ENCODE results near the gene CAMK1.
A peak's percentile ranks its signal among the peaks of the same experiment; 100 is the strongest.

Gene CAMK1

DNA sequence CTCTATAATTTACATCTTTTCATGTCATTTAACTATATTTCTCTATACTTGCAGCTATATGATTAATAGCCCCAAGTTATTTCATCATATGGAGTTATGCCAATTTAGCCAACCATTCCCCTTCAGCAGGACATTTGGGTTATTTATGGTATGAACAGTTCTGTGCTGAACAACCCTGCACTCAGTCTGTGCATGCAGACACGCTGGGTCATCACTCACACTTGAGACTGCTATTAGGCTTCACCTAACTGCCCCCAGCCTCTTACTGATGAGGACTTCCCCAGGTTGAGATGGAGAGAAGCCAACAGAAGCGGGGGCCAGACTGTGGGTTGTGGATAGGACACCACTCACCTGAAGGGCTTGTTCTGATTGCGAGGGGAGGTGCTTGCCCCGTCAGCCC lies 15.2 kb upstream of the CAMK1 start:
- H3K4me2 ChIP-seq (ENCODE audit: low read length): no peak overlapping the region
- H3K36me3 ChIP-seq (ENCODE audit: control insufficient read depth, low read length): peaks cover 66% of the 10 kb centered on the region
- no peaks in the 10 kb centered on the region for H3K9me2 ChIP-seq (replicated peaks; ENCODE audit: control insufficient read depth, low read length)
- no peaks in the 10 kb centered on the region for H4K20me1 ChIP-seq (ENCODE audit: control insufficient read depth, insufficient read depth, low read depth, low read length)
- no peaks in the 10 kb centered on the region for H3K79me2 ChIP-seq (ENCODE audit: control insufficient read depth, low read length)
- H3K4me1 ChIP-seq (ENCODE audit: control insufficient read depth, low read length): peaks cover 31% of the 10 kb centered on the region
- no peaks in the 10 kb centered on the region for H3K27me3 ChIP-seq (ENCODE audit: control insufficient read depth, low read length)
- H3K27ac ChIP-seq (ENCODE audit: low read depth, low read length): no peak overlapping the region
- TF ChIP-seq, protein P1, sequence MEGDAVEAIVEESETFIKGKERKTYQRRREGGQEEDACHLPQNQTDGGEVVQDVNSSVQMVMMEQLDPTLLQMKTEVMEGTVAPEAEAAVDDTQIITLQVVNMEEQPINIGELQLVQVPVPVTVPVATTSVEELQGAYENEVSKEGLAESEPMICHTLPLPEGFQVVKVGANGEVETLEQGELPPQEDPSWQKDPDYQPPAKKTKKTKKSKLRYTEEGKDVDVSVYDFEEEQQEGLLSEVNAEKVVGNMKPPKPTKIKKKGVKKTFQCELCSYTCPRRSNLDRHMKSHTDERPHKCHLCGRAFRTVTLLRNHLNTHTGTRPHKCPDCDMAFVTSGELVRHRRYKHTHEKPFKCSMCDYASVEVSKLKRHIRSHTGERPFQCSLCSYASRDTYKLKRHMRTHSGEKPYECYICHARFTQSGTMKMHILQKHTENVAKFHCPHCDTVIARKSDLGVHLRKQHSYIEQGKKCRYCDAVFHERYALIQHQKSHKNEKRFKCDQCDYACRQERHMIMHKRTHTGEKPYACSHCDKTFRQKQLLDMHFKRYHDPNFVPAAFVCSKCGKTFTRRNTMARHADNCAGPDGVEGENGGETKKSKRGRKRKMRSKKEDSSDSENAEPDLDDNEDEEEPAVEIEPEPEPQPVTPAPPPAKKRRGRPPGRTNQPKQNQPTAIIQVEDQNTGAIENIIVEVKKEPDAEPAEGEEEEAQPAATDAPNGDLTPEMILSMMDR (IDR thresholded peaks at IDR 0.05; ENCODE audit: low read depth, low read length, poor library complexity, severe bottlenecking): no peak
- no peak for TF ChIP-seq EZH2phosphoT487 (IDR thresholded peaks at IDR 0.05; ENCODE audit: borderline replicate concordance, low read length)
- H3K4me3 ChIP-seq (ENCODE audit: low read length): no peak overlapping the region
- peaks cover 29% of the 10 kb centered on the region for H3F3A ChIP-seq (ENCODE audit: control insufficient read depth, insufficient read depth)
- H3K9me3 ChIP-seq (ENCODE audit: control insufficient read depth, insufficient read depth, low read length): no peaks in the 10 kb centered on the region

GRCh38 chr3:9783954-9784353 lies 14.2 kb upstream of the CAMK1 start:
- no peak overlapping the region for H3K4me2 ChIP-seq (ENCODE audit: low read length)
- no peaks in the 10 kb centered on the region for H3K9me2 ChIP-seq (replicated peaks; ENCODE audit: control insufficient read depth, low read length)
- TF ChIP-seq, protein P1 (IDR thresholded peaks at IDR 0.05; ENCODE audit: low read depth, low read length, poor library complexity, severe bottlenecking): no peak
- no peak for TF ChIP-seq EZH2phosphoT487 (IDR thresholded peaks at IDR 0.05; ENCODE audit: borderline replicate concordance, low read length)
- H3K4me1 ChIP-seq (ENCODE audit: control insufficient read depth, low read length): peaks cover 41% of the 10 kb centered on the region
- no peaks in the 10 kb centered on the region for H4K20me1 ChIP-seq (ENCODE audit: control insufficient read depth, insufficient read depth, low read depth, low read length)
- peaks cover 31% of the 10 kb centered on the region for H3F3A ChIP-seq (ENCODE audit: control insufficient read depth, insufficient read depth)
- no peaks in the 10 kb centered on the region for H3K9me3 ChIP-seq (ENCODE audit: control insufficient read depth, insufficient read depth, low read length)
- H3K79me2 ChIP-seq (ENCODE audit: control insufficient read depth, low read length): no peaks in the 10 kb centered on the region
- H3K27ac ChIP-seq (ENCODE audit: low read depth, low read length): no peak overlapping the region
- H3K36me3 ChIP-seq (ENCODE audit: control insufficient read depth, low read length): peaks cover 61% of the 10 kb centered on the region
- no peak overlapping the region for H3K4me3 ChIP-seq (ENCODE audit: low read length)
- no peaks in the 10 kb centered on the region for H3K27me3 ChIP-seq (ENCODE audit: control insufficient read depth, low read length)

GRCh38 chr3:9782770-9783169 lies 13.0 kb upstream of the CAMK1 start:
- peak overlapping the region; percentile 95 for H3K4me2 ChIP-seq (ENCODE audit: low read length)
- peak overlapping the region; percentile 99 for H3K27ac ChIP-seq (ENCODE audit: low read depth, low read length)
- peaks cover 60% of the 10 kb centered on the region for H3K36me3 ChIP-seq (ENCODE audit: control insufficient read depth, low read length)
- H3K4me3 ChIP-seq (ENCODE audit: low read length): no peak overlapping the region
- TF ChIP-seq, protein P1 (IDR thresholded peaks at IDR 0.05; ENCODE audit: low read depth, low read length, poor library complexity, severe bottlenecking): peak; percentile 45
- no peak for TF ChIP-seq EZH2phosphoT487 (IDR thresholded peaks at IDR 0.05; ENCODE audit: borderline replicate concordance, low read length)
- no peaks in the 10 kb centered on the region for H3K9me3 ChIP-seq (ENCODE audit: control insufficient read depth, insufficient read depth, low read length)
- no peaks in the 10 kb centered on the region for H3K27me3 ChIP-seq (ENCODE audit: control insufficient read depth, low read length)
- H3K9me2 ChIP-seq (replicated peaks; ENCODE audit: control insufficient read depth, low read length): no peaks in the 10 kb centered on the region
- H3F3A ChIP-seq (ENCODE audit: control insufficient read depth, insufficient read depth): peaks cover 33% of the 10 kb centered on the region
- H3K79me2 ChIP-seq (ENCODE audit: control insufficient read depth, low read length): no peaks in the 10 kb centered on the region
- no peaks in the 10 kb centered on the region for H4K20me1 ChIP-seq (ENCODE audit: control insufficient read depth, insufficient read depth, low read depth, low read length)
- H3K4me1 ChIP-seq (ENCODE audit: control insufficient read depth, low read length): peaks cover 53% of the 10 kb centered on the region
